Smooth muscle cell (in vitro differentiated cells): ENCODE measurements around the gene MEP1B. TPM values are rescaled to one million over a fixed set of nuclear protein-coding genes. Genes with fewer than 3 reads are reported as not detected.

Experiments used
- DNase-seq: peaks from one replicate; lab custom pipeline; 2025; ENCODE audit not compliant: unreplicated experiment; lab: John Stamatoyannopoulos, UW
- H2AFZ ChIP-seq: fragments of 200-600 bp; sonication (generic); 2 replicates; pipeline ENCODE4 v1.6.0; 2016; ENCODE audit warnings: antibody characterized with exemption, low read depth, mild to moderate bottlenecking
- H3F3A ChIP-seq: fragments of 200-600 bp; sonication (generic); 2 replicates; pipeline ENCODE4 v1.6.0; 2017; ENCODE audit warnings: antibody characterized with exemption, low read depth
- H3K27ac ChIP-seq: fragments of 200-600 bp; sonication (generic); 2 replicates; pipeline ENCODE4 v1.5.1; 2016; ENCODE audit warnings: low read depth, mild to moderate bottlenecking
- H3K27me3 ChIP-seq: fragments of 200-600 bp; sonication (generic); 2 replicates; pipeline ENCODE4 v1.6.1; 2016; ENCODE audit warnings: low read depth, mild to moderate bottlenecking
- H3K36me3 ChIP-seq: fragments of 200-600 bp; sonication (generic); 2 replicates; pipeline ENCODE4 v1.5.1; 2016; ENCODE audit warnings: low read depth
- H3K4me1 ChIP-seq: fragments of 200-600 bp; sonication (generic); 2 replicates; pipeline ENCODE4 v1.5.1; 2016; ENCODE audit warnings: low read depth
- H3K4me2 ChIP-seq: fragments of 200-600 bp; sonication (generic); 2 replicates; pipeline ENCODE4 v1.6.0; 2016; ENCODE audit warnings: mild to moderate bottlenecking
- H3K4me3 ChIP-seq: fragments of 200-600 bp; sonication (generic); 2 replicates; pipeline ENCODE4 v1.5.1; 2016; ENCODE audit warnings: mild to moderate bottlenecking
- H3K79me2 ChIP-seq: fragments of 200-600 bp; sonication (generic); 2 replicates; pipeline ENCODE4 v1.6.0; 2016; ENCODE audit warnings: low read depth, mild to moderate bottlenecking
- H3K9ac ChIP-seq: fragments of 200-600 bp; sonication (generic); 2 replicates; pipeline ENCODE4 v1.6.0; 2016; ENCODE audit warnings: low read depth
- H3K9me3 ChIP-seq: fragments of 200-600 bp; sonication (generic); replicated peaks from 2 replicates; pipeline ENCODE4 v1.5.1; 2016; ENCODE audit warnings: low read depth
- H4K20me1 ChIP-seq: fragments of 200-600 bp; sonication (generic); 2 replicates; pipeline ENCODE4 v1.6.0; 2016; ENCODE audit warnings: low read depth
- CTCF ChIP-seq: fragments of 200-600 bp; sonication (generic); IDR thresholded peaks from 2 replicates; pipeline ENCODE4 v1.5.1; 2017; ENCODE audit warnings: borderline replicate concordance, mild to moderate bottlenecking, antibody characterized with exemption; ENCODE audit not compliant: insufficient read depth, poor library complexity, severe bottlenecking
- WGBS: methylation state at CpG from one replicate; pipeline ENCODE4 v1.1.7; 2016; ENCODE audit warnings: low lambda C conversion rate; 5-methylcytosine and 5-hydroxymethylcytosine counted together
- polyA plus RNA-seq: library from polyadenylated mRNA; unstranded; fragments of >200 nt; fragmentation: Nextera tagmentation; extraction: Ambion mirVana; gene quantifications from 2 replicates; pipeline ENCODE4 v1.2.1, GENCODE V29; 2016
- total RNA-seq: library from RNA; depleted of rRNA; stranded (reverse); fragments of >200 nt; gene quantifications from 2 replicates; pipeline ENCODE4 v1.2.3, GENCODE V29; 2014

MEP1B gene
- total and polyA plus RNA-seq, 2 experiments from 2014 or later: not detected

GRCh38 chr18:32252141-32252860 is 62.5 kb downstream of the MEP1B start:
- no peaks in the 10 kb centered on the region for H3K4me1 ChIP-seq
- no peaks in the 10 kb centered on the region for H3F3A ChIP-seq
- H3K36me3 ChIP-seq: no peaks in the 10 kb centered on the region
- H3K9me3 ChIP-seq: no peaks in the 10 kb centered on the region
- TF ChIP-seq CTCF: no peak
- no peaks in the 10 kb centered on the region for H3K27me3 ChIP-seq
- whole genome bisulfite sequencing: 72% methylated on average over 8 of the region's 8 CpGs
- H3K4me3 ChIP-seq: no peak overlapping the region
- H3K9ac ChIP-seq: no peak overlapping the region
- H3K79me2 ChIP-seq: no peaks in the 10 kb centered on the region
- no peaks in the 10 kb centered on the region for H4K20me1 ChIP-seq
- H2AFZ ChIP-seq: no peak overlapping the region
- no peak overlapping the region for H3K27ac ChIP-seq
- no peak overlapping the region for H3K4me2 ChIP-seq
- DNase-seq: no peak

- Histone ChIP-seq H3F3A (no peaks in the 10 kb centered on the region), H3K9ac (no peak overlapping the region), H3K4me1 (no peaks in the 10 kb centered on the region), H2AFZ (no peak overlapping the region), H3K4me2 (no peak overlapping the region), H3K27me3 (peaks cover 6% of the 10 kb centered on the region), H3K79me2 (no peaks in the 10 kb centered on the region), H3K4me3 (no peak overlapping the region), H3K27ac (no peak overlapping the region), H4K20me1 (no peaks in the 10 kb centered on the region), H3K9me3 (no peaks in the 10 kb centered on the region), H3K36me3 (no peaks in the 10 kb centered on the region)
- TF ChIP-seq CTCF: no peak
- 88% methylated on average over 3 of the region's 3 CpGs for WGBS
- no peak for DNase-seq
These were observed 65.7 kb downstream of the MEP1B start for GRCh38 chr18:32255570-32255969.

DNA sequence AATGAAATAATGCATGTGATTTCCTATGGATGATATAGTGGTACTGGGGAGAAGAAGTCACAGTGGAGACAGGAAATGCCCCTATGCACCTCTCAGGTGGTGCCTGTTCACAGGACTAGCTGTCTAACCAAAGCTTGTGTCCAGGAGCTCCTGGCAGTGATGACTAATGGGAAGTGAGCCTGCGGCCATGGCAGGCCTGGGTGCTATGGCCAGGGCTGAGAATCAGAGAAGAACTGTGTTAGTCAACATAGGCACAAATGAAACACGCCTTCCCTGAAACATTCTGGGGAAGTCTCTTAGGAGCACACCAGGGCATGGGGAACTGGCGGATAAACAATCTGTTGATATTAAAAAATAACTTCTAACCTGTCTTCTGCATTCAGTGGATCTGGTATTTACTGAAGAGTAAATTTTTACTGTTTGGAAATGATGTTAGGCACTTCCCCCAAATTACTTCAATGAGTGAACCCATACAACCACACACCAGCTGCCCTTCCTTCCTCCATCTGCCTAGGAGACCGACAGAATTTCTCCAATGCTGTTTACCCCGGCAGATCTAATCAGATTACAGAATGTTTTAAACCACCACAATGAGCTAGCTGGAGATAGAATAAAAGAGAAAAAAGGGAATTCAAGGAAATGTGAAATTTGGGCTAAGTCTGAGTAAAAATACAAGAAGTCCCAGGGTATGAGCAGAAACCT is 67.4 kb downstream of the MEP1B start:
- no peaks in the 10 kb centered on the region for H3F3A ChIP-seq
- H3K79me2 ChIP-seq: no peaks in the 10 kb centered on the region
- no peak for TF ChIP-seq CTCF
- H3K4me2 ChIP-seq: no peak overlapping the region
- H3K4me3 ChIP-seq: no peak overlapping the region
- 94% methylated on average over 5 of the region's 5 CpGs for WGBS
- DNase-seq: no peak
- H2AFZ ChIP-seq: no peak overlapping the region
- peaks cover 6% of the 10 kb centered on the region for H3K27me3 ChIP-seq
- no peaks in the 10 kb centered on the region for H3K36me3 ChIP-seq
- H3K27ac ChIP-seq: no peak overlapping the region
- H3K4me1 ChIP-seq: no peaks in the 10 kb centered on the region
- H3K9ac ChIP-seq: no peak overlapping the region
- H3K9me3 ChIP-seq: no peaks in the 10 kb centered on the region
- no peaks in the 10 kb centered on the region for H4K20me1 ChIP-seq
